ENCODE results near the gene EVC.
A peak's percentile ranks its signal among the peaks of the same experiment; 100 is the strongest.

Gene EVC

GRCh38 chr4:5758741-5759140, 47.7 kb downstream of the EVC start:
- DNase-seq: peak; percentile 55

- DNase-seq: no peak
These were observed 48.5 kb downstream of the EVC start for GRCh38 chr4:5759236-5760075.

GRCh38 chr4:5760246-5760645, 49.2 kb downstream of the EVC start:
- no peak for DNase-seq

- DNase-seq: no peak
These were observed 50.0 kb downstream of the EVC start for GRCh38 chr4:5760936-5761480.

GRCh38 chr4:5770051-5770450, 59.0 kb downstream of the EVC start:
- DNase-seq: no peak

- DNase-seq: no peak
These were observed 61.7 kb downstream of the EVC start for GRCh38 chr4:5772528-5773270.

GRCh38 chr4:5773271-5773555, 62.2 kb downstream of the EVC start:
- DNase-seq: no peak

- DNase-seq: no peak
These were observed 63.5 kb downstream of the EVC start for GRCh38 chr4:5774416-5775036.

GRCh38 chr4:5776510-5776909, 65.5 kb downstream of the EVC start:
- no peak for DNase-seq

- no peak for DNase-seq
These were observed 70.0 kb downstream of the EVC start for GRCh38 chr4:5780831-5781480.

GRCh38 chr4:5781691-5782090, 70.7 kb downstream of the EVC start:
- DNase-seq: no peak

- DNase-seq: no peak
These were observed 72.0 kb downstream of the EVC start for GRCh38 chr4:5782829-5783476.

GRCh38 chr4:5783486-5783885, 72.5 kb downstream of the EVC start:
- DNase-seq: no peak

GRCh38 chr4:5784021-5784420, 73.0 kb downstream of the EVC start:
- DNase-seq: no peak

- no peak for DNase-seq
These were observed 74.1 kb downstream of the EVC start for GRCh38 chr4:5784960-5785611.

- DNase-seq: no peak
These were observed 75.0 kb downstream of the EVC start for GRCh38 chr4:5785806-5786680.

- DNase-seq: no peak
These were observed 76.3 kb downstream of the EVC start for GRCh38 chr4:5787311-5787710.

- no peak for DNase-seq
These were observed 77.1 kb downstream of the EVC start for GRCh38 chr4:5788144-5788543.

- no peak for DNase-seq
These were observed 78.1 kb downstream of the EVC start for GRCh38 chr4:5789141-5789540.

- no peak for DNase-seq
These were observed 79.5 kb downstream of the EVC start for GRCh38 chr4:5790546-5790857.

GRCh38 chr4:5791654-5792053, 80.7 kb downstream of the EVC start:
- DNase-seq: no peak
